NK-92 treated with Interleukin-12 subunit alpha and Interleukin-12 subunit beta, amount 100 ng/mL, for 24 hours (cell line): ENCODE results near the gene DLST.
A peak's percentile ranks its signal among the peaks of the same experiment; 100 is the strongest.

Source experiments
- DNase-seq: peaks from one replicate; lab custom pipeline; 2025; lab: John Stamatoyannopoulos, UW

The DLST gene

DNA sequence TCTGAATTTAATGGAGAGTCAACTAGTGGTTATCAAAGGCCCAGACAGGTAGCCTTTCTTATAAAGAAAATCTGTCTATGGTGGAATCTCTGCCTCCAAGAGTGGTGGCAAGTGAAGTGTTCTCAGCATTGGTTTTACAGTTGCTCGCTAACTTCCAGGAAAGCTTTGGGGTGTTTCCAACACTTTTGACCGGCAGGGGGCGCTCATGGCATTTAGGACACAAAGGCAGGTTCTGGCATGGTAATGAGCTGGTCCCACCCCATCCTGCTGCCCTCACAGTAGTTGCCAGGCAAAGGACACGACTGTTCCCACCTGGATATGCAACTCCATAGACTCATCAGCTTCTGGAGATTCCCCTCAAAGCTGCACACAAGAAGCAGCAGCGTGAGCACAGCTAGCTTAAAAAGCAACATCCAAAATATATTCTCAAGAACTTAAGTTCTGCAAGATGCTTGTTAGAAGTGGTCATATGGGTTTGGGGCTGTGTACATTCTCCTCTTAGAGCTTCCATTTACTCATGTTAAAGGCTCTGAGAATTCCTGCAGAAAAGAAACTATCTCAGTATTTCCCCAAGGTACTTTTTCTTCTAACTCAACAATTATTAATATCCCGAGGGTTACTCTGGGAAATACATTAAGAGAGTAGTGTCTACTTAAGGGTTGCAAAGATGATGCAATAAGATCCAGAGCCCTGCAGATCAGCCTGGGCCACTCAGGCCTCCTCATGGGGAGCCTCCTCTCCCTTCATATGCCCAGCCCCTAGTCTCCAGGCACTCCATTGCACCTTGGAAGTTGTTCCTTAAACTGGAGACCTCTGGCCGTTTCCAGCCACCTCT, 20.6 kb upstream of the DLST start:
- peak; percentile 73 for DNase-seq

DNA sequence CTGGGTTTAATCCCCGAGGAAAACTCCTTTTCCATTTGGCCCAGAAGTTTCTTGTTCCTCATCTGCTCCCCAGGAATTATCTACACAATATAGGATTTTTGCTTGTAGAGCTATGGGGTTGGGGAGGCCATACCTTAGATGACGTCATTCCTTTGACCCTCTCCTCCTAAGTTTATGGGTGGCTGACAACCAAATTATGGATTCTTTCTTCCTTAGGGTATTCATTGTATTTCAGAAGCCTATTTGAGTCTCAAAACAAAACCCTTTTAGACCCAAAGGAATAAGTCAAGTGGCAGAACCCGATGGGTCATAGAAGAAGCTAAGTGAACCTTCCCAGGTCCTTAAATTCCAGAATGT, 20.0 kb upstream of the DLST start:
- DNase-seq = no peak

DNA sequence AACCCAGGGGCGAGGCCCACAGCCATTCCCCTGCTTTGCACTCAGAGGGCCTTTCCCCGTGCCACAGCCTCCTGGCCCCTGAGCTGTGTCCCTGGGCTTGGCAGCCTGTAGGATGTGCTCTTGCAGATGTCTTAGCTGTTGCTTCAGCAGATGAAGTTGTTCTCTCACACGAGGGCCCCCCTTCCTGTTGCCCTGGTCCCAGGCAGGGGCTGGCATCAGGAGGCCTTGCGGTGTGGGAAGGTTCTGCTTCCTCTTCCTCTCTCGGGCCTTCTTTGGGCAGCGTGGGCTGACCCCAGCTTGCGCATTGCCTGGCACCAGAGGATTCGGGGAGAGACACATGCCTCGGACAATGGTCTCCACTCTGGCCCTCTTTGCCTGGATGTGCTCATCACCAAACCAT, 18.4 kb upstream of the DLST start:
- no peak for DNase-seq

DNA sequence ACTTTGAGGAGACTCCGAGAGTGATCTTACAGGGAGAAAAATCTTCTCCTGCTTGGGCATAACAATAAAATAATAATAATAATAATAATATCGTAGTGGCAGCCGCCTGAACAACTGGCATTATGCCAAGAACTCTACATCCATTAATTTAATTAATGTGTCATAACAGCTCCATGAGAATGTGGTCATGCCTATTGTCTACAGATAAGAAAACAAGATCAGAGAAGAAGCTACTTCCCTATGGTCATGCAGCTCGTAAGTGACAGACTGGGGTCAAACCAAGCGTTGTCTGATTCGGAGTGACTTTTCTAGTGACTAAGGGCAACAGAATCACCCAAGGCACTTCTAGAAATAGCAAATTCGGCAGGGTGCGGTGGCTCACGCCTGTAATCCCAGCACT, 17.5 kb upstream of the DLST start:
- no peak for DNase-seq

DNA sequence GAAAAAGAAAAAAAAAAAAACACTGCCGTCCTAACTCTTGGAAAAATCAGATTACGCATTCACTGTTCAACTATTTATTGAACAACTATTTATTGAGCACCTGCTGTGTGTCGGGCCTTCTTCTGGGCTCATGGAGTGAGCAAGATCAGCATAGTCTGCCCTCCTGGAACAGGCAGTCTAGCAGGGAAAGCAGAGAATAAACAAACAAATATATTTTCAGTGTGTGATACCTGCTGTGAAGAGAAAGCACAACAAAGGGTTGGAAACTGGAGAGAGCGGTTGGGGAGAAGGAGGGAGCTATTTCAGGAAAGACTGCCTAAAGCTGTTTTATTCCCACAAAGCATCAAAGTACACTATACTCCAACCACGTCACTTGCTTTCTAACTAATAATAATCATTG, 16.6 kb upstream of the DLST start:
- no peak for DNase-seq

DNA sequence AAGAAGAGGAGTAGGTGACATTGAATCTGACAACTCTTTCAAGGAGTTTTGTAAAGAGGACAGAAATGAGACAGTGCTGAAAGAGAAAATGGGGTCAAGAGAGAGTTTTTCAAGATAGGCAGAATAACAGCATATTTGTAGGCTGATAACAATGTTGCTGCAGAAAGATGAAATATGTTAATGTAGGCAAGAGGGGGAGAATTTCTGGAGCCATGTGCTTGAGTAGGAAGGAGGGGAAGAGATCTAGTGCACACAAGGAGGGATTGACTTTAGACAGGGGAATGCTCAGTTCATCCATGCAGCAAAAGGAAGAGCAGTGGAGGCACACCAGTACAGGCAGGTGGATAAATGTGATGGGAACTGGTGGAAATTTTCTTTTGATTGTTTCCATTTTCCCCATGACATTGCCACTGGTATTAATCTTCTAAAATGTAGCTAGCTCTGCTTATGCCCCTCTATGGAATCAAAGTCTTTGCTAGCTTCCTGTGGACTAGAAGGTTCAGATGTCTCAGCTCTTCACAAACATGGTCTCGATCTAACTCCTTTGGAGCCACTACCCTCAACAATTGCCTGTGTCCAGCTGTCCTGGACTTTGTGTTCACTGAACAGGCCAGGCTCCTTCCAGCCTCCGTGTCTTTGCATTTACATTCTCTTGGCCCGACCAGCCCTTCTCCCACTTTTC, 14.9 kb upstream of the DLST start:
- DNase-seq = no peak

DNA sequence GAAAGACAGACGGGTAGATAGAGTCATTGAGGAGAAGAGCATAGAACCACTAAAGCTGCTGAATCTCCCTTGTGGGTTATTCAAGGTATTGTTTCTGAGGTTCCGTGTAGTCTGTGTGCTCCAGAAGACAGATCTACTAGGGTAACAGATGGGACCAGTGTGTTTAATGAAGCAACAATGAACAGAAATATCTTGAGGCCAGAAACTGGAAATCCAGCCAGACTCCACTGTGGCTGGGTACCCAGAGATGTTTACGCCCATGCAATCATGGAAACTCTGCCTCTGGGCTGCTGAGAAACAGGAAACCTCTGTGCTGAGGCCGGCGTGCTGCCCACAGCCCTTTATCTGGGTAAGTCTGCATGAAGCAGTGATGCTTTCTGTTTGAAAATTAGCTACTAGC, 14.0 kb upstream of the DLST start:
- peak; percentile 23 for DNase-seq

DNA sequence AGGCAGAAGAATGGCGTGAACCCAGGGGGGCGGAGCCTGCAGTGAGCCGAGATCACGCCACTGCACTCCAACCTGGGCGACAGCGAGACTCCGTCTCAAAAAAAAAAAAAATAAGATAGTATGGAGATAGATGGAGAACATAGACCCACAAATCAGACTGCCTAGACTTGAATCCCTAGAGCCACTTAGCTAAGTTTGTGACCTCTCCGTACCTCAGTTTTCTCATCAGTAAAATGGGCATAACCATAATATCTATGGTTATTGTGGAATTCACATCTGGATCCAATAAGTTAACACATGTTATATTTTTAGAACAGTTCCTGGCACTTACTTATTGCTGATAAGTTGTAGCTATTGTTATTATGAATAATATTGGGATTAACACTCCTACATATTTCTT, 13.0 kb upstream of the DLST start:
- DNase-seq = no peak

DNA sequence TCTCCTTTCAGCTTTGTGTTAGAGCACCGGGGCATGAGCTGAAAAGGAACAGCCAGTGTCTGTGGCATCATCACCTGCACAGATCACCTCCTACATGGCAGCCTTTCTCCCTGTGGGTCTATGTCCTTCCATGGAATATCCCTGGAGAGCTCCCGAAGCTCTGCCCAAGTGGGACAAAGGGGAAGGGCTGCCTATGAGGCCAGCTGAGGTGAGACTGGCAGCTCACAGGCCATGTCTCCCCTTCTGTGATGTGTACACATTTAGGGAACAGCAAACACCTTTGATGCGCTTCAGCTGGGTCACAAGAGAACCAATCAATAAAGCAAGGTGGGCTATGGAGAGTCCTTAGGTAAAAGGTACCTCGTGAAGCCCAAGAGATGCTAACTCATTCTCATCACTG, 9.9 kb upstream of the DLST start:
- no peak for DNase-seq

DNA sequence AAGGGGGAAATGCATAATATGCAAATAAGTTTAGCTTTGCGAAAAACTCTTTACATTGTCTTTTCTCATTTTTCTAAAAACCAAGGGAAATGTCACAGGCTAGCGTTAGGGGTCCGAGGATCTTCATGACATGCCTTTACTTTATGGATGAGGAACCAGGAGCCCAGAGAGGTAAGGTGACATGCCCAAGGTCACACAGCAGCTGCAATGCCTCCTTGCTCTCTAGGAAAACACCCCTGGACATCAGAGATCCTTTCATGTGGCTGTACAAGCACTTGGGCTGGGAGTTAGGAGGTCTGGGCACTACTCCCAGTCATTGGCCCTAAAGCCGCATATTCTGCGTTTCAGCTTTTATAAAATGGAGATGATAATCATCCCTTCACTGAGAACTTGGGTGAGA, 6.5 kb upstream of the DLST start:
- no peak for DNase-seq

DNA sequence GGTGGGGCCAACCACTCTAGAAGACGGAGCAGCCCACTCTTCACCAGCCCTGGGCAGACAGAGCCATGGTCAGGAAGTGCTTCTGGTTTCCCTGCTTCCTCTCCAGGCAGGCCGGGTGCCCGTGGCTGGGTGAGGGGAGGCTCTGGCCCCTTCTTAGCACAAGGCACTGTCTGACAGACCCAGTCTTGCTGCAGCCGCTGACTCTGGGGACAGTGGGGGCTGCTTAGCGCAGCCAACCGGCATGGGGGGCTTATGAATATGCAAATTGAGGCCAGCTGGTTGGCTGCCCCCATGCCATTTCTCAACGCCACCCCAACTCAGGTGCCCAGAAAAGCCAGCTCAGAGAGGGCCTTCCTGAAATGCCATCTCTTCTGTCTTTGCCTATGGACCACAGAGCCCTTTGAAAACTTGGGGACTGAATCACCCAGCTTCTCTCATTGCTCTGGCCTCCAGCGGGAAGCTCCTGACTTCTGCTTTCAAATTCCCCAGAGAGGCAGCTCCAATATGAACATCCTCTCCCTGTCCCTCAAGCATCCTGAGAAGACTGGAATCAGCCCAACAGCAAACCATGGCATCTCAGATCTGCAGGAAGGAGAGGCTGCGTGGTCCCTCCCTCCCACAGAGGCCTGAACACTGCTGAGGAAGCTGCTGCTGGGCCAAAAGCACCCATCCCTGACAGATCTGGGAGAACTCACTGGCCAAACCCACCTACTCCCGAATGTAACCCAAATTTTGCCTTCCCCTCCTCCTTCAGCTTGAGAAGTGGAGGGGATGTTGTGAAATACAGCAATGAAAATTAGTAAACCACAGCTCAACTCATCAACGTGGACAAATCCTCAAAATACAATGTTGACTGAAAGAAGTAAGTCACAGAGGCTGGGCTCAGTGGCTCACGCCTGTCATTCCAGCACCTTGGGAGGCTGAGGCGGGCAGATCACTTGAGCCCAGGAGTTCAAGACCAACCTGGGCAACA, 5.5 kb upstream of the DLST start, which contains the start of gene PROX2:
PROX2 (minus strand) TSS at position 205 of the 973 bp plus-strand sequence. CDS start 12,311 bp downstream, outside the sequence.
- DNase-seq = no peak

DNA sequence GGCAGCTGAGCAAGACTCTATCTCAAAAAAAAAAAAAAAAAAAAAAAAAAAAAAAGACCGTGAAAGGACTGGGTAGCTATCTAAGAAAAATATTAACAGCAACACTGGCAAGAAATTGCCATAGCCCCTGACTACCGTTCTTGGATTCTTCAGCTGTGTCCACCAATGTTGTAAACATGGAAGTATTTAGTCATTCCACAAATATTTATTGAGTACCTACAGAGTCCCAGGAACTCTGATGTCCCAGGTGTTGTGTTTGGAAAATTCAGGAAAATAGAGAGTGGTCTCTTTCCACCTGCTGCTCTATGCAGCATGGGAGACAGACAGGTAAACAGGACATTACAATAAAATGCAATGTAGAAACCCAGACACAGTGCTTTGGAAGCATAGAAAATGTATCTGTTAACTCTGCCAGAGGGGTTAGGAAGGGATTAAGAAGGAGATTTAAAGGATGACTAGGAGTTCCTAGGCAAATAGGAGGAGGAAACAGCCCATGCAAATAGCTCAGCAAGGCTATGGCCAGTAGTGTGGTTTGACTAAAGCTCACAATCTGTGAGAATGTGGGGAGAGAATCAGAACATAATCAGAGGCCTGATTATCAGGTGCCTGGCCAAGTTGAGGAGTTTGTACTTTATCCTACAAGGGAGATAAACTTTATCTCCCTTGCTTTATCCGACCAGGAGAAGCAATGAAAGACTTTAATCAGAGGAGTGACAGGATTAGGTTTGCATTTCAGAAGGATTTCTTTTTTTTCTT, 2.1 kb upstream of the DLST start:
- DNase-seq = no peak

DNA sequence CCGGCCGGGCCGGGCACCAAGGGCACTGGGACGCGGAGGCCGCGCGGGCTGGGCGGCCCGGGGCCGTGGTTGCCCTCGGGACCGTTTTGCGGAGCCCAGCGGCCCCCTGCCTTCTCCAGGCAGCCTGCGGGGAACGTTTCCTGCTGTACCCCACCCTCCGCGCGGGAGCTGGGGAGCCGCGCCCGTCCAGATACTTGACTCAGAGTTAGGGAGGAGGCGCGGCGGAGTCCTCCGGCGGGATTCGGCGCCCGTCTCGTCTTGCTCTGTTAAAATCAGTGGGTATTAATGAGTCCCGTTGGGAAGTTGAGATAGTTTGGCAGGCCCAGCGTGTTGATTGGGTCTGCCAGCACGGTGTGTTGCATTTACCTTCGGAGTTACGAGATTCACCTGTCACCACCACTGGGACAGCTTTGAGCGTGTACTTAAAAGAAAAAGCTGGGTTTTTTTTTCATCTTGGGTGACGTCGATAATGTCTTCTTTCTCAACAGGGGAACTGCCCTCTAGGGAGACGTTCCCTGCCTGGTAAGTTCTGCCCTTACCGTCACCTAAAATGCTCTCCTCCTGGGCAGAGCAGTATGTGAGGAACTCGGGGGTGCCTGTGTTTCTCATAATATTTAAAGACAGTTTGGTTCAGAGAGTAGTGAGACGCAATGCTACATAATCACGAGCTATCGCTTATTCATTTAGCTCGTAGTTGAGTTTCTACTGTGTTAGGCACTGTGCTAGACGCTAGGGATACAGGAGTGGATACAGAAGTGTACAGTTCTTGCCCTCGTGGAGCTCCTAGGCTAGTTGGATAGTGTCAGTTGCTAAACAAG, 596 bp downstream of the DLST start:
- DNase-seq = peak; percentile 43

DNA sequence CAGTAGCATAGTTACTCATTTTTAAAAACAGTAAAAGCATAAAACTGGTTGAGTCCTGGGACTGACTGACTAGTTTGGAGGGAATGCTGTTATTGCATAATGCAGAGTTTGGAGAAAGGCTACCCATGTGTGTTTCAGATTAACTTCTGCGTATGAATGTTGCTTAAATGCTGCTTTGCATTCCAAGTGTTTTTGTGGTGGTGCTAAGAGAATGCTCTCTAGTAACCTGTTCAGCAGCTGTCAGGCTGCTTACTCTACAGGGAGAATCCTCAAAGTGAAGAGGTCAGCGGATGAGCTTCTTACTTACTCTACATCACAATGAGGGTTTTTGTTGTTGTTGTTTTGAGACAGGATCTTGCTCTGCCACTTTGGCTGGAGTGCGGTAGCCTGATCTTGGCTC, 4.3 kb downstream of the DLST start:
- DNase-seq = no peak

DNA sequence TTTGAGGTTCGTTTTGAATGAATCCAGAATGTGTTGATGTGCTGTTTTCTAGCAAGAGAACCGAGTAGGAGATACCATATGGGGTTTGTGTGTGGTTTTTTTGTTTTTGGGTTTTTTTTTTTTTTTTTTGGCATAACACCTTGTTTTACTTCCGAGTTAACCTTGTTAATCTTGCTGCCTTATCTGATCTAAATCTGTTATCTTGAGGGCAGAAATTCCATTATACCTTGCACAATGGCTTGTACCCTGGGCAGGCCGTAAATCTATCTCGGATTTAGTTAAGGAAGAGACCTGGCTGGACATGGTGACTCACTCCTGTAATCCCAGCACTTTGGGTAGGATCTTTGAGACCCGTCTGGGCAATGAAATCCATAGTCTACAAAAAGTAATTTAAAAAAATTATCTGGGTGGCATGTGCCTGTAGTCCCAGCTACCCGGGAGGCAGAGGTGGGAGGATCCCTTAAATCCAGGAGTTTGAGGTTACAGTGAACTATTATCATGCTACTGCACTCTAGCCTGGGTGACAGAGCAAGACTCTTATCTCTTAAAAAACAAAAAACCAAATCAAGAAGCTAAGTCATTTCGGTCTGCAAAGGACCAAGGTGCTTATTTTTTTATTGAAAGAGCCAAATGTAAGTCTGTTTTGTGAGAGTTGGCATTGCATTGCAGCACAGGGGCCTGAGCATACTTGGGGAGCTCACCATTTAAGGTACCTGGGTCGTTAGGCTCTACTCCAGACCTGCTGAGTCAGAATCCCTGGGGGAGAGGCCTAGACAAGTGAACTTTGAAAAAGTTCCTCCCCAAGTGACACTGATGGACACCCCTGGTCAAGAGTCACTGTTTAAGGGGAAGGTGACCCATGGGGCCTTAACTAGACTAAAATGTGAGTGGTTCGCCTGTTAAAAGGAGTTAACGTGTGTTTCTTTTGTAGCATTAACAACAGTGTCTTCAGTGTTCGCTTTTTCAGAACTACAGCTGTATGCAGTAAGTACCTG, 6.7 kb downstream of the DLST start:
- no peak for DNase-seq

DNA sequence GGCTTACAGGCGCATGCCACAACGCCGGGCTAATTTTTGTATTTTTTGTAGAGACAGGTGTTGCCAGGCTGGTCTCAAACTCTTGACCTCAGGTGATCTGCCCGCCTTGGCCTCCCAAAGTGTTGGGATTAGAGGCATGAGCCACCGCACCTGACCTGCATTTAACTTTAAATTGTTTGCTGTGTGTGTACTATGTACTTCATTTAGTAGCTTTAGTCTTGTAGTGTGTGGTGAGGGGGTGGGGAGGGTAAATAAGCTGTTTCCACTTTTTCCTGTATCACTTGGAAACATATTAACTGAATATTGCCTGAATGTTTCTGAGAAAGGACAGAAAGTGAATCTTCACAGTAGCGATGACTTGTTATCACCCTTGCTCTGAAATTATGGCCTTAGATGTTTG, 8.5 kb downstream of the DLST start:
- no peak for DNase-seq

DNA sequence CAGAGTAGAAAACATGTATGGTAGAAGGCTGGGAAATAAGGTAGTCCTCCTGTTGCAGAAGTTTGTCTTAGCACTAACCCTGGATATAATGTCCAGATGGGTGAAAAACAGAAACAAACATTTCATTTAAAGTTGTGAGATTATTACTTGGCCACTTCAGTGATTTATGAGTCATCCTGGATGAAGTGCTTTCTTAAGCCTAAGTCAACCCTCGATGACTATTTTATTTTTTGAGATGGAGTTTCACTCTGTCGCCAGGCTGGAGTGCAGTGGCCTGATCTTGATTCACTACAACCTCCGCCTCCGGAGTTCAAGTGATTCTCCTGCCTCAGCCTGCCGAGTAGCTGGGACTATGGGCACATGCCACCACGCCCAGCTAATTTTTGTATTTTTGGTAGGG, 10.2 kb downstream of the DLST start:
- DNase-seq = no peak

DNA sequence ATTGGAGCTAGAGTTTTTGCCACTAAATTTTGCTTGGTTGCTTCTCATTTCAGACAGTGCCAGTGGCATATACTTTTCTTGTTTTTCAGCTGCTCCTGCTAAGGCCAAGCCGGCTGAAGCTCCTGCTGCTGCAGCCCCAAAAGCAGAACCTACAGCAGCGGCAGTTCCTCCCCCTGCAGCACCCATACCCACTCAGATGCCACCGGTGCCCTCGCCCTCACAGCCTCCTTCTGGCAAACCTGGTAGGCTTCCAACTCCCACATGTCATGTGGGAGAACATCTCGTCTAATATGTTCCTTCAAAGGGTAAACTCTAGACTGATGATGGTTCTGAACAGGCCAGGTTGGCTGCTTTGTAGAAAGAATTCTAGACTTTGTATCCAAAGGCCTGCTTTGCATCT, 11.0 kb downstream of the DLST start:
- no peak for DNase-seq

DNA sequence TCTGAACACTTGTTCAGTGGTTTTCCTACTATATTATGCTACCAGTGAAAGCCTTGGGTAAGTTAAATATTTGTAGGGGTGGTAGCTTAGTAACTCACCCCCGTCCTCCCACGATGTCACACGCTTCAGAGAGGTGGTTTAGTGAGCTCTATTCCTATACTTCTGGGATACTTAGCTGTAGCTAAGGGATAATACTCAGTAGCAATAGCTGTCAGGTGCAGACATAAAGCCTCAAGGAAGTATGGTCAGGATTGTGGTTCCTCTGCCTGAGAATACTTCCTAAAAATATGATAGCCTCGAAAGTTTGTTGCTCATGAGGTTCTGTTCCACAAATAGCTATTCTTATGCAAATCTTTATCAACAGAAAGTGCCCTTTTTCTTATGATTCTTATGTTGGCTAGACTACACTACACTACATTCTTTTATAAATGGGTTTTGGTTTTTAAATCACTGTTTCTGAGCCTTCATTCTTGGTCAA, 11.9 kb downstream of the DLST start:
- no peak for DNase-seq
